Fibroblast of peridontal ligament (primary cell): ENCODE measurements around the gene S100A8.
"Not testable (repeated sequence)": the region's sequence is repeated elsewhere in the genome, so short reads cannot be mapped to it uniquely, and the experiment has no call there.

ENCODE experiments used
- DNase-seq: peaks from one replicate; pipeline ENCODE4 v3.0.0-alpha.2; 2010; ENCODE audit errors: extremely low read depth

Gene S100A8

DNA sequence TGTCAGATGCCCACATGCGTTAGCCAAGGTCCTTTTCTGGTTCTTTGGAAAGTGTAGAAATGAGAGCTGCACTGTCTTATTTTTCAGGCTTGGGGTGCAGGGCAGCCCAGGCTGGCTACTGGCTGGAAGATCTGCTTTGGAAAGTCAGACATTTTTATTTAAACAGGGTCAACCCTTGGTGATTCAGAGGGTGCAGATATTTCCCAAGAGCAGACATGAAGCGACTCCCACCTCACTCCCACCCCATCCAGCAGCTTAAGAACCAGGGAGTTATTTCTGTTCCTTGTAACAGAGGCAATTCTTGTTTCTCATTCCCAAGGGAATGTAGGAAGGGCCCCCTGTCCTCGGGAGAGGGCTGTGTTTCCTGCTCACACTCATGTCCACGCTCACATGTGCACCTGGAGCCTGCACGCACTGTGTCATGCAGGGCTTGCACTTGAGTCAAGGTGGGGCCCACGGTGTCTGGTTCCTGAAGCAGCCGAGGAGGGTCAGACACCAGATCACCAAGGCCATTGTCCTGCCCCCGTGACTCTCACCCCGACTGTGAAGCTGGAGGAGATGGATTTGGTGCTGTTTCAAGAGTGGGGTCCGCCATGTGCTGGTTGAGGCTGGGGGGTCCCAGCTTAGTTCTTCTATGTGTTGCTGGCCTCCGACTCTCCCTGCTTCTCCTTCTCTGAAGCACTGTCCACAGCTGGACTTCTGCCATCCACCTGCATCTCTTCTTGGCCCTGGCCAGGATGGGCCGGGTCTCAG, 26.4 kb upstream of the S100A8 start:
- DNase-seq, result no peak

DNA sequence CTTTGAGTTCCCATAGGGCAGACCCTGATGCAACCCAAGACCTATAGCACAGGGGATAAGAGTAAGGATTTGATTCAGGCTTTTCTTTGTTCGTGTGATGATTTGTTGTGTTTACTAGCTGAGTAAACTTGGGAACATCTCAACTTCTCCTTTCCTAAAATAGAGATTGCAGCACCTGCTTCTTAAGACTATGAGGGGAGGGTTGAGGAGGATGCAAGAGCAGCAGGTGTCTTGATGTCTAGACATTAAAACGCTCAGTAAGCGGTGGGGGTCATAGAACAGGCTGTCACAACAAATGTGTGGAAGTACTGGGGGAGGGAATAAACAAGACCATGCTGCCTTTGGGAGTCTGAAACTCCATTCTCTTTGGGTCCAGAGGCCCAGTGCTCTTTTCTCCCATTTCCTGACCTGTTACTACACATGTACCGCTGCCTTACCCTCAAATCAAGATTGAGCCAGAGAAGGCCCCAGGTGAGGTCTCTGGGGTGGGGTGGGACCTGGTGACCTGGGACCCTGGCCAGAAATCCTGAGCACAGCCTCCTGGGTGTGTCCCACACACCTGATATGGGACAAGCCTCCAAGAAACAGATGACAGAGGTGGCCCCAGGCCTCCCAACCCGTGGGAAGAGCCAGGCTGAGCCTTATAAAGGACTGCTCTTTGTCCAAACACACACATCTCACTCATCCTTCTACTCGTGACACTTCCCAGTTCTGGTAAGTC, 25.1 kb upstream of the S100A8 start, which contains the start of gene S100A7A:
Gene S100A7A, plus strand, starts transcription at position 671 of the 721 bp plus-strand sequence. CDS start 1,563 bp downstream, outside the sequence.
- DNase-seq, result no peak

DNA sequence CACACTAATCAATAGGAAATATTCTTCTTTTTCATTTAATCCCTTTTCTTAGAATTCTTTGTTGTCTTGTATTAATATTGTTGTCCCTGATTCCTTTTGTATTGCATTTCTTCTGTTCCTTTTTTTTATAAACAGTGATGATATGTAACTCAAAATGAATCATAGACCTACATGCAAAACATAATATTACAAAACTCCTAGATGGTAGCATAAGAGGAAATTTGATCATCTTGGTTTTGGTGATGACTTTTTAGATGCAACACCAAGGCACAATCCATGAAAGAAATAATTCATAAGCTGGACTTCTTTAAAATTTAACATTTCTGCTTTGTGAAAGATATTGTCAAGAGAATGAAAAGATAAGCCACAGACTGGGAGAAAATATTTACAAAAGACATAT, 23.1 kb upstream of the S100A8 start:
- DNase-seq, result not testable (repeated sequence)

DNA sequence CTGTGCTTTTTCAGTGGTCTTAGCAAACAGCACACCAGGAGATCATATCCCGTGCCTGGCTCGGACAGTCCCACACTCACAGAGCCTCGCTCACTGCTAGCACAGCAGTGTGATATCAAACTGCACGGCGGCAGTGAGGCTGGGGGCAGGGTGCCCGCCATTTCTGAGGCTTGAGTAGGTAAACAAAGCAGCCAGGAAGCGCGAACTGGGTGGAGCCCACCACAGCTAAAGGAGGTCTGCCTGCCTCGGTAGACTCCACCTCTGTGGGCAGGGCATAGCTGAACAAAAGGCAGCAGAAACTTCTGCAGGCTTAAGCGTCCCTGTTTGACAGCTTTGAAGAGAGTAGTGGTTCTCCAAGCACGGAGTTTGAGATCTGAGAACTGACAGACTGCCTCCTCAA, 16.4 kb upstream of the S100A8 start:
- DNase-seq, result not testable (repeated sequence)

DNA sequence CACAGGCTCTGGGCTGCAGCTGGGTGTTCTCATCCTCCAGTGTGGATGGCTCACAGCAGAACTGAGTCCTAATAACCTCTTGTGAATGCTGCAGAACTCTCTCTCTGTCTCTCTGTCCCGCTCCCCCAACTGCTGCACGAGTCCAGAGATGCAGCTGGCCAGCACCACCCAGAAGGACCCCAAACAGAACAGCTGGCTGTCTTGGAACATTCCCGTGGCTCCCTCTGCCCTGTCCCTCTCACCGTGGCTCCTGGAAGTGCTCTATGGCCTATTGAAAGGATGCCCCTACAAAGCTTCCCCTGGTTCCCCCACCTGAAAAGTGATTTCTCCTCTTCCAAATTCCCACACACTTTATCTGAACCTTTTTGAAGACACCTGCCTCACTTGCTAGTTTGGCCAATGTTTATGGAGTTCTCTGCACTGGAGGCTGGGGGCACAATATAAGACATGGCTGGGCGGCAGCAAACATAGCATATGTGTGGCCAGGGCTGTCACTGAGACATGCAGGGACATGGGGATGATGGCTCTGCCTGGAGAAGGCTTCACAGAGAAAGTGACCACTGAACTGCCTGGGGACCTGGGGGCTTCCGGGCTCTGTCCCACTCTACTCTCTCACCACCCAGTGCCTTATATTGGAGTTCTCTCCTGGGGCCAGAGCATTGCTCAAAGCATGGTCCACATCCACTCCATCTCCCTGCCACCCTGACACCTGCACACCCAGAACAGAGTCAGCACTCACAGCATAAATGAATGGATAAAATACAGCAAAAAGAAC, 15.1 kb upstream of the S100A8 start:
- DNase-seq, result not testable (repeated sequence)

DNA sequence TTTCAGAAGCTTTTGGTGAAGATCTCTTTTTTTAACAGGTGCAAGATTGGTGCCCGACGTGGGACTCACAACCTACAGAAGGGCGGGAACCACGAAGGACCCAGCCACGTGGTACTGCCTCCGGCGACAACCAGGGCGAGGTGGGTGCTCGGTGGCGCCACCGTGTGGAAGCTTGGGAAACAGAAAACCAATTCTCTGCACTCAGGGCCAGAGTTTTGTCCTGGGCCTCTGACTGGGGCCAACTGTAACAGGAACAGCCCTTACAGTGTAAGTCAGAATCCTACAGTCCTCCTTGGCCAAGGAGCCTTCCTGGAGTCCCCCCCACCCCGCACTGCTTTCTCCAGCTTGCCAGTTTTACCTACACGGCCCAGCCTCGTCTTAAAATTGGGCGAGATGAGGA, 13.9 kb upstream of the S100A8 start:
- DNase-seq, result no peak

DNA sequence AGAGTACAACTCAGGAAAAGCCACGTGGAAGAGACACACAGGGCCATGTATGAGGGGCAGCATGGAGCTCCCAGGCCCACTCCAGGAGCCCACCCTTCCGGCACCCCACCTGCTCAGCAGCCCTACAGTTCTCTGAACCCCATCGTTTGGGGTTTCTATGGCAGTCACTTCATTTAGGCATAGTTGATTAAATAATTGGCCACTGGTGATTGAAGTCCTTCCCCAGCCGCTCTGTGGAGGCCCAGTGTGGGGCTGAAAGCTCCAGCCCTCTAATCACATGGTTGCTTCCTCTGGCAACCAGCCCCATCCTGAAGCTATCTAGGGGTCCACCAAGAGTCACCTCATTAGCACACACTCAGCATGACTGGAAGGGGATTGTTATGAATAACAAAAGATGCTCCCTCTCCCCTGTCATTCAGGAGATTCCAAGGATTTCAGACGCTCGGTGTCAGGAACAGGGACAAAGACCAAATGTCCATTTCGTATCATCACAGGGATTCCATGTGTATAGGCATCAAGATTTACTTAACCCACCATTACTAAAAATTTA, 13.3 kb upstream of the S100A8 start:
- DNase-seq, result no peak

DNA sequence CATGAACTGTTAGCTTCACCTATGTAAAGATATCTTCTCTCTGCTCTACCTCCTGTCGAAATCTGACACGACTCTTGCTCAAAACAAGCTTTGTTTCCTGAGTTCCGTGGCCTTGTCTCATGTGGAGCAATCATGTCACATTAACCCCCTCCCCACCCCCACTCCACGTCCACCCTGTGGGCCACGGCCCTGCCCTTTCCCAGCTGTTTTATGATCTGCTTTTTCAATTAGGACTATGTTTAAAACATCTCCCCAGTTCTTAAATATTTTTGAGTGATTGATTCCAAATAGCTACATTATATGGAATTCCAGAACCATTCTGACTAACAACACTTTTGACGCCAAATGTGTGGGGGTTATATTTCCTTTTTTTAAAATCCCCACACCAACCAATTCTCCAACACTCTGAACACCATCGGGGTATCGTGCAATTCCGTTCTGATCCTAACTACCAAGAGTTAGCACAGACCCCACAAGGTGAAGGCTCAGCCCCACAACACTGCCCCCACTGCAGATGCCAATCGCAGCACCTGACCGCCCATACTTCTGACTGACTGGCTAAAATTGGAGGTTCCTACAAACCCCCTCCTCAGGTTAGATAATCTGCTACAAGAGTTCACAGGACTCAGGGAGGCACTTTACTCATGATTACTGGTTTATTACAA, 12.7 kb upstream of the S100A8 start:
- no peak for DNase-seq

DNA sequence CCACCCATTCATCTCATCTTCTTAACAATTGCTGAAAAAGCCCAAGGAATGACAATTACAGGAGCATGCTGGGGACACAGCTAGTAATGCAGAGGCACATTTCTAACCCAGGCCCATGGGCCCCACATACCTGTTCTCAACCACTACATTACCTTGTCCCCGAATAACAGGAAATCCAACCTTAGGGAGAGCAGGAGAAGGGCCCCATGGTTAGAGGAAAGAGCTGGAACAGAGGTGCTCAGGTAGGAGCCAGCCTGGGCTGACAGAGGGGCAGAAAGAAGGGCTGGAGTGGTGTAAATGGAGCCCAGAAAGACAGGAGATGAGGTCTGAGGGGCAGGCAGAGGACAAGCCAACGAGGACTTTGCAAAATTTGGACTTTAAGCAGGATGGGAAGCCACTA, 11.4 kb upstream of the S100A8 start:
- no peak for DNase-seq

DNA sequence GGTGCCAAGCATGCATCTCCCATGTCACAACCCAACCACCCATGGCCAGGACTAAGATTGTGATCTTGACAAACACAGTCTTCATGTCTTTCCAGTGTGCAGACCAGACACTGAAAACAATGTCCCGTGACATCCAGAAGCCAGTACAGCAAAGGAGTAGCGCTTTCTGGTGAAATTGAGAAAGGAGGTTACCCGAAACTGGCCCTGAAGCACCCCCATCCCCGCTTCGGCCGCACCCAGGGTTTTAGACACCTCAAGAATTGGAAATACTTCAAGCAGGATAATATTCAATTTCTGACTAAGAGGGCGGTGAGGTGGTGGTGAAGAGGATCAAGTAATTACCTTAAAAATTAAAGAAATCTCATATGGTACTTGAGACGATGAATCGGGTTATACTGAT, 10.6 kb upstream of the S100A8 start:
- no peak for DNase-seq

DNA sequence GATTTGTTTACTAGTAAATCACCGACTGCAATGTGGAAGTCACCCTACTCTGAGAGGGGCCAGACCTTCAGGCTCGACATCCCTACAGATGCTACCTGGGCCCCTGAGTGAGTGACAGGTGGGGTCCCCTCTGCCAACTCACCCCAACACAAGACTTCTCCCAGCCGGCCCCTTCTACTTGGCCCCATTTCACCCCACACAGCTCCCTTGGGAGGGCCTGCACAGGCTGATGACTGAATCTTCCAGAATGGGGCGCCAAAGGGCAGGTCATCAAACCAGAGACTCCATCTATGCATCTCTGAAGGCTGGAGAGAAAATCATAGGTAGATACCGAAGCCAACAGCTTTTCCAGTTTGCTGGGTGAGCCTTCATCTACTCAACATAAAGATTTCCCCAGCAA, 9.4 kb upstream of the S100A8 start:
- DNase-seq, result no peak

DNA sequence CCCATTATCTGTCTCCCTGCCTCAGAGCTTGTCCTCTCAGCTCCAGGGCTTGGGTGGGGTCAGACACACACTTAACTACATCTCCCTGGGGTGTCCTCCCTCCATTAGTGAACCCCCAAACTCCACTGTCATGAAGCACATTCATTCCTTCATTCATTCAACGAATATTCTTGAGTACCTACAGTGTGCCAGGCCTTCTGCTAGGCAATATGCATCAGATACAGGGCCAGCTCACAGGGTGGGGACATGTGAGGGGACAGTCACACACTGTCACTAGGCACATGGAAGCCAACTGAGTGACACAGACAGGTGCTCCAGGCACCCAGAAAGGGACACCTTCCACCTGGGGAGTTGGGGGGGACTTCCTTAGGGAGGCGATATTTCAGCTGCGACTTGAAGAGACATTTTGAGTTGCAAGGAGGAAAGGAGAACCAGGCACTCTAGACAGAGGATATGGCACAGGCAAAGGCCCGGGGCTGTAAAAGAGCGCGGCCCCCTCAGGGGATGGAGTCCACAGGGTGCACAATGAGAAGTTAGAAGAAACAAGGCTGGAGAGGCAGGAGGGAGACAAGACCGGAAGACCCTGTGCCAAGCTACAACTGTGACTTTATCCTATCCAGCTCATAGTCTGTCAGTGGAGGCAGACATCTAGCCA, 8.7 kb upstream of the S100A8 start:
- DNase-seq, result no peak

DNA sequence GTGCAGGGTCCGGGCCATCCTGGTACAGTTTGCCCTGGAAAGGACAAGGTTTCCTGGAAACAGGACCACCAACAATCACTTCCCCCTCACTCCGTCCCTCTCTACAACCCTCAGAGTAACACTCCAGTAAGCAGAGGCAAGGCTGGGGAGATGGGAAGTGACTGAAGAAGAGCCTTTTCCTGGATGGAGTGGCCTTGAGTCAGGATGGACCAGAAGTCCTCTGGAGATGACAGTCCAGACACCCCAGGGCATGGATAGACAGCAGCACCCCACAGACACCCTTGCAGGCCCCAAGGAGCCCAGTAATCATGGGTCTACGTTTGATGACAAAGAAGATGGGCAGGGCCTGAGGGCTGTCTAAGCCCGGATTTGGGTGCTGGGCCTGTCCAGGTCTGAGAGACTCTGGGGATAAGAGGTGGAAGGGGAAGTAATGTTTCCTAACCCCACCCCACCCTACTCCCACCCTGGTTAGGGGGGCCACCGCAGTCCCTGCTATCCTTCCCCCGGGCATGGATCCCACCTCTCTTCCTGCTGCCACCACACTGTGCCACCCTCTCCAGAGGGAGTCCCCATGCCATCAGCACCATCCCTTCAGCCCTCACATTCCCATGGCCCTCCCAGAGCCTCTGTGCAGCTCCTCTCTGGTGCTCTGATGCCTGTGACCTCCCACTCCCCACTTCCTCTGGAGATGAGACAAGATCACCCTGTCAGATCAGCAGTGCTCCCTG, 7.2 kb upstream of the S100A8 start:
- DNase-seq, result no peak

DNA sequence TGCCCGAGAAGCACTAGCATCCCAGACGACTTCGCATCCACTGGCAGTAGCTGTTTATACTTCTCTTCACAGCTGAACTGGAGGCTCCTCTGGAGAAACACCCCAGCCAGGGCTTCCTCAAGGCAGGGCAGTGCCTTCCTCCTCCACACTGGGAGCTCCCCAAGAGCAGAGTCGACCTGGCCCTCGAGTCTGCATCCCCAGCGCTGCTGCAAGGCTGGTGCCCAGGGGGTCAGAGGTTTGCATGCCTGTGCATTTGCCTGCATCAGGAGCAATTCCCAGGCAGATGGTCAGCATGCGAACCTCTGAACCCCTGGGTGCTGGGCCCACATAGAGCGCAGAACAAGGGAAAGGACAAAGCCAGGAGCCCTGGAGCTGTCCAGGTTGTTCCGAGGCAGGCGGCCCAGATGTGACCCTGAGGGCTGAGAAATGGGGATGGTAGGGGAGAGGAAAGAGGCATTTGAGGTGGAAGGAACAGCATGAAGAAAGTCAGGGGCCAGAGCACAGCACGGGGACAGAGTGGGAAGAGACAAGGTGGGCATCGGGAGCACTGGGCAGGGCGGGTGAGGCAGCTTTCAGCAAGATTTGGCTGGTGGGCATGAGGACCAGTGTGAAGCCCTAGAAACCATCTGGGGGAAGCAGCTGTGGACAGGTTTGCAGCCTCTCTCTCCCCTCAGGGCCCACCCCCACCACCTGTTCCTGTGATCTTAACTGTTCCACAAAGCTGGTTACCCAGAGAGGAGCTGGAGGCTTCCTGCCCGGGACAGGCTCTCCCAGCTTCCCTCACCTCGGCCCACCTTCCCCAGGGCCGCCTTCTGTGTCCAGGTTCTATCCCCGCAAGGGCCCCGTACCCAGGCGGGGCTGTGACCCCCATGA, 6.4 kb upstream of the S100A8 start:
- no peak for DNase-seq

DNA sequence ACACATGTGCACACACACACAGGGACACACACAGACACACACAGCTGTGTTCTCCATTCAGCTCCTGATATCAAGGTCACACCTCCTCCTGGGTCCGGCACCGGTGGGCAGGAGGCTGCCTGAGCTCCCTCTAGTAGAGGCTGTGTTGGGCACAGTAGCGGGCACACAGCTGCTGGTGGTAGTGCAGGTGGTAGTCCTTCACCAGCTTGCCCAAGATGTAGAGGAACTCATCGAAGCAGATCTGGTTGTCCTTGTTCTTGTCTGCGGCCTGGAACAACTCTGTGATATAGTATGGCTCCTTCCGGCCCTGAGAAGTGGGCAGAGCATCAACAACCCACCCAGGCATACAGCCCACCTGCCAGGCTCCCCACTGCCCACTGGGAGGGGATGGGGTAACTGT, 5.6 kb upstream of the S100A8 start:
- DNase-seq, result no peak

DNA sequence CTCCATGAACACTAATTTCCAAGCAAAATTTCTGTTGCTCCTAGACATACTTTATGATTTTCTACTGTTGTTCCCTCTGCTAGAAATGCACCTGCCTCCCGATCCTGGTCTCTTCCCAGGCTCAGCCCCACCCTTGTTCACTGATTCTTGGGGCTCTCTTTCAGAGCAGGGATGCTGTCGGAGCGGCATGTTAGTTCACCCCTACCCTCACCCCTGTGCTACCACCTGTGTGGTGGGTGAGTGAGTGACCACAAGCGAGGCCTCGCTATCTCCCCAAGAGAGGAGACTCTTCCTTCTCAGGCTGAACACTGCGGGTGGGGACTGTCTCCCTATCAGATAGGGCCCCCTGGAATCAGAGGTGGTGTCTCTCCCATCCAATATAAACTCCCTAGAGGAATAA, 4.9 kb upstream of the S100A8 start:
- no peak for DNase-seq

DNA sequence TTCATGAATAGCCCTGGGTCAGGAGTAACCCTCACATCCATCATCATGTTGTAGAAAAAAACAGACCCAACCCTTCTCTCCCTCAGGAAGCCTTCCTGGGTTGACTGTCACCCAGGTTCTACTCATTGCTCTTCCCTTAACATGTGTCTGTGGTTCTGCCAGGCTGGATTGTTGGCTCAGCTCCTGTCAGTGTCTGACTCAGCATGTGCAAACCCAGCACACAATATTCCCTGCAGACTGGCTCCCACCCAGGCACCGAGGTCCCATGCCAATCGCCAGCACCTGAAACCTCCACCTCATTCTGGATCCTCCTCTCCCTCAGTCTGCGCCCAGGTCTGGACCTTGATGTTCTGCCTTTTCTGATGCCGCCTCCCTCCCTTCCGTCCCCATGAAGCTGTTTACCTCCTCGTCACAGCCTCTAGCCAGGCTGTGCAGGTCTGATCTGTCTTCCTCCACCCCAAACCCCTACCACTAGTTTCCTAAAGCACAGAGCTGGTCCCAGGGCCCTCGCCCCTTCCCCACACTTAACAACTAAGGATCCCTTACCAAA, 4.3 kb upstream of the S100A8 start:
- DNase-seq, result no peak

DNA sequence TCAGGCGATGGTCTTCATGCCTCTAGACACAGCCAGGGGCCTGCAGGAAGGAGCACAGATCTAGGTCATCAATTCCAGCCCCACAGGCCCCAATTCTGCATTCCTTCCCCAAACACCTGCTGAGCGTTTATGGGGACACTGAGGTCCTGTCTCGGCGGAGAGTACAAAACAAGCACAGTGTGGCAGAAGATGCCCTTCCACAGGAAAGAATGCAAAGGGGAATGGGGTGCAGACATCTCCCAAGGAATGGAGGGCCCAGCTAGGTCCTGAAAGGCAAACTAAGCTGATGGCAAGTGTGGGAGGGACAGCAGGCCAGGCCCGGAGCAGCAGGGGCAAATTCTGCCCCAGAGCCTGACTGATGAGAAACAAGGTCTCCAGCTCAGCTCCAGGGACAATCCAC, 3.5 kb upstream of the S100A8 start:
- DNase-seq, result no peak

DNA sequence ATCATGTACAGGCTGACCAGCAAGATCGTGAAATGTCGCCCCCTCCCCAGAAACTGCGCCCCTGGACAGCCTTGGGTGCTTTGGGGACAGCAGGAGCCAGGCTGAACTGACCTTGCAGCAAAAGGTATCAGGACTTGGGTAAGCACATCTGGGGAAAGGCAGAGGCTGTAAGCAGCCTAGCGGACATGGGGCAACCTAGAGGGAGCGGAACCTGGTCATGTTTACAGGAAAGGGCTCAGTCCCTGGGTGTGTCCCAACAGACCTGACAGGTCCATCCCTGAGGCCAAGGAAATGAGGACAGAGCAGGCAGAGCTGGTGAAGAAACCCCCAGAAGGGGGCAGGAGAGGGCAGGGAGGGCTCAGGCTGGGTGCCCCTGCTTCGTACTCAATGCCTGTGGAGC, 3.1 kb upstream of the S100A8 start:
- no peak for DNase-seq
